PFSK-1 (cell line): ENCODE measurements around the gene OR13J1.

Source experiments
- FOXP2 ChIP-seq: optimal IDR thresholded peaks from 2 replicates; pipeline ENCODE3; 2011; ENCODE audit warnings: borderline replicate concordance, control low read depth, inconsistent platforms; ENCODE audit not compliant: insufficient read depth; ENCODE audit errors: extremely low read length, extremely low read depth
- POLR2AphosphoS5 ChIP-seq: IDR thresholded peaks from 2 replicates; pipeline ENCODE4 v1.6.1; 2012; ENCODE audit warnings: low read depth, mild to moderate bottlenecking, control low read depth, low read length, moderate library complexity
- REST ChIP-seq, 2 experiments: IDR thresholded peaks; 2 replicates each; pipeline versions ENCODE4 v1.6.1 to v1.8.0; 2011 to 2012; ENCODE audit warnings: low read depth in 2 of 2, low read length in 2 of 2, control low read depth in 1 of 2, inconsistent platforms in 1 of 2, mild to moderate bottlenecking in 1 of 2, moderate library complexity in 1 of 2; ENCODE audit not compliant: insufficient read depth in 1 of 2
- SIN3A ChIP-seq: IDR thresholded peaks from 2 replicates; pipeline ENCODE4 v1.6.1; 2012; ENCODE audit warnings: mild to moderate bottlenecking, low read length, moderate library complexity, borderline replicate concordance; ENCODE audit not compliant: insufficient read depth
- TAF1 ChIP-seq: IDR thresholded peaks from 2 replicates; pipeline ENCODE4 v1.6.1; 2012; ENCODE audit warnings: low read length, control low read depth, borderline replicate concordance; ENCODE audit not compliant: insufficient read depth

Gene OR13J1

GRCh38 chr9:35910613-35911359, 40.6 kb upstream of the OR13J1 start:
- TF ChIP-seq POLR2AphosphoS5 (no peak), SIN3A (no peak), TAF1 (no peak), REST (IDR thresholded peaks at IDR 0.05; ENCODE audit: insufficient read depth in 1 of 2, low read depth in 2 of 2, low read length in 2 of 2) (no peak), FOXP2 (no peak)

- TF ChIP-seq TAF1 (no peak), REST (IDR thresholded peaks at IDR 0.05; ENCODE audit: insufficient read depth in 1 of 2, low read depth in 2 of 2, low read length in 2 of 2) (no peak), FOXP2 (no peak), SIN3A (no peak), POLR2AphosphoS5 (no peak)
Measured at GRCh38 chr9:35909687-35910612, 39.7 kb upstream of the OR13J1 start.

- no peak for TF ChIP-seq REST (IDR thresholded peaks at IDR 0.05; ENCODE audit: insufficient read depth in 1 of 2, low read depth in 2 of 2, low read length in 2 of 2)
- no peak for TF ChIP-seq SIN3A
- TF ChIP-seq POLR2AphosphoS5: no peak
- TF ChIP-seq FOXP2: no peak
- no peak for TF ChIP-seq TAF1
Measured at GRCh38 chr9:35909274-35909673, 39.1 kb upstream of the OR13J1 start, which contains the start of gene SPAAR. SPAAR (plus strand) TSS chr9:35909490; CDS start chr9:35910464, 974 bp downstream.

- TF ChIP-seq TAF1 (0 out of 2 replicates have a peak, but pooled peaks have one; percentile 32), REST (IDR thresholded peaks at IDR 0.05; ENCODE audit: insufficient read depth in 1 of 2, low read depth in 2 of 2, low read length in 2 of 2) (no peak)
Measured at GRCh38 chr9:35908504-35909125, 38.4 kb upstream of the OR13J1 start.
